CD4-positive, alpha-beta T cell treated with Interleukin-17A for 4 hours (primary cell): ENCODE results near the gene PLA2G15.
"Not testable (repeated sequence)": the region's sequence is repeated elsewhere in the genome, so short reads cannot be mapped to it uniquely, and the experiment has no call there.

Source experiments
- DNase-seq: peaks from one replicate; pipeline ENCODE4 v3.0.0-alpha.2; 2020; ENCODE audit warnings: mixed read lengths

Gene PLA2G15

GRCh38 chr16:68281368-68282063 lies 36.3 kb downstream of the PLA2G15 start:
- DNase-seq = peak; percentile 62

GRCh38 chr16:68282064-68282452 lies 36.9 kb downstream of the PLA2G15 start:
- no peak for DNase-seq

GRCh38 chr16:68283346-68283745 lies 38.2 kb downstream of the PLA2G15 start:
- DNase-seq = no peak

DNA sequence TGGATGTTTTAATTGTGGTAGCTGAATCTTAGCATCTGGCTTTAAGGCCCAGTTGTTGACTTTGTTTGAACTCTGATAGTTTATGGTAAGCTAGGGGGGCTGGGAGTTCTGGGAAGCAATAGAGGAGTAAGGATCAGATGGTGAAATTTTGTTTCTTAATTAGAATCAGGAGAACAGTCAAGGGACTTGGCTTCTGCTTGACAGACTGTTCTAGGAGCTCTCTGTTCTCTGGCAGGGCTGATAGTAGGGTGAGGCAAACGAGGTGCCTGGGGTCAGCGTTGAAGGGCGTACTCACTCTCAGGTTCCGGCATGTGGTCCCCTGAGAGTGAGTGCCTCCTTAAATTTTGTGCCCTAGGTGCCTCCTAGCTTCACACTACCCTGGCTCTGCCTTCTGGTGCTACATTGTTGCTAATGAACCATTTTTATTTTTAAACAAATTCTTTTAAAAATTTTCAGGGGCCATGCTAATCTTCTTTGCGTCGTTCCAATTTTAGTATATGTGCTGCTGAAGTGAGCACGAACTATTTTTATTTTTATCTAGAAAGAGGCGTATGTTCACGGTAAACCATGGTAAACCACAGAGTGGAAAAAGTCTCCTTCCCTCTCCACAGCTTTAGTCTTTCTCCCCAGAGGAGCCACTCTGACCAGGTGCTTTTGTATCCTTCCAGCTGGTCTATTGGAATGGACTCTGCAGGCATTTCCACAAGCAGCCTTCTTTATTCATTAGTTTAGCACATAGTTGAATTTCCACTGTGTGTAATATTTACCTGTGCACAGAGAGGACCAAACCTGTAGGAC lies 38.8 kb downstream of the PLA2G15 start:
- peak; percentile 36 for DNase-seq

DNA sequence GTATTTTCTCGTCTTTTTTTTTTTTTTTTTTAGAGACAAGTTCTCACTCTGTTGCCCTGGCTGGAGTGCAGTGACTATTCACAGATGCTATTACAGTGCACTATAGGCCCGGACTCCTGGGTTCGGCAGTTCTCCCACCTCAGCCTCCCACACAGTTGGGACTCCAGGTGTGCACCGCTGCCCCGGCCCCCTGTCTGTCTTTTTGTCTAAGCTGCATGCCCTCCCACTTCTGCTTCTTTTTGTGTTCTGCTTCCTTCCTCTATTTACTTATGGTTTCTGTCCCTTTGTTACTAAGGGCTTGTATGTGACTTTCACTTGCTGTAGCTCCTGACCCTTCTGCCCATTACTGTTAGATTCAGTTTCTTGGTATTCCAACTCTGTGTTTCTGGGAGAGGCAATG lies 39.7 kb downstream of the PLA2G15 start:
- peak; percentile 40 for DNase-seq

DNA sequence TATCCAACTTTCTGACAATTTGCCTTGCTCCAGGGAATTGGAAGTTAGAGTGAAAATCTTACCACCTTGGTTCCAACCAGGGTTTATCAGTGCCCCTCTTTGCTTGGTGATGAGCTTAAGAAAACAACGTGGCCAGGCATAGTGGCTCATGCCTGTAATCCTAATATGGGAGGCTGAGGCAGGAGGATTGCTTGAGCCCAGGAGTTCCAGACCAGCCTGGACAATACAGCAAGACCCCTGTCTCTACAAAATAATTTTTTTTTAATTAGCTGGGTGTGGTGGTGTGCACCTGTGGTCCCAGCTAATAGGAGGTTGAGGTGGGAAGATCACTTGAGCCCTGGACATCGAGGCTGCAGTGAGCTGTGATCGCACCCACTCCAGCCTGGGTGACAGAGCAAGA lies 40.5 kb downstream of the PLA2G15 start:
- no peak for DNase-seq

- DNase-seq = peak; percentile 64
Measured at GRCh38 chr16:68286153-68287074, 41.2 kb downstream of the PLA2G15 start.

DNA sequence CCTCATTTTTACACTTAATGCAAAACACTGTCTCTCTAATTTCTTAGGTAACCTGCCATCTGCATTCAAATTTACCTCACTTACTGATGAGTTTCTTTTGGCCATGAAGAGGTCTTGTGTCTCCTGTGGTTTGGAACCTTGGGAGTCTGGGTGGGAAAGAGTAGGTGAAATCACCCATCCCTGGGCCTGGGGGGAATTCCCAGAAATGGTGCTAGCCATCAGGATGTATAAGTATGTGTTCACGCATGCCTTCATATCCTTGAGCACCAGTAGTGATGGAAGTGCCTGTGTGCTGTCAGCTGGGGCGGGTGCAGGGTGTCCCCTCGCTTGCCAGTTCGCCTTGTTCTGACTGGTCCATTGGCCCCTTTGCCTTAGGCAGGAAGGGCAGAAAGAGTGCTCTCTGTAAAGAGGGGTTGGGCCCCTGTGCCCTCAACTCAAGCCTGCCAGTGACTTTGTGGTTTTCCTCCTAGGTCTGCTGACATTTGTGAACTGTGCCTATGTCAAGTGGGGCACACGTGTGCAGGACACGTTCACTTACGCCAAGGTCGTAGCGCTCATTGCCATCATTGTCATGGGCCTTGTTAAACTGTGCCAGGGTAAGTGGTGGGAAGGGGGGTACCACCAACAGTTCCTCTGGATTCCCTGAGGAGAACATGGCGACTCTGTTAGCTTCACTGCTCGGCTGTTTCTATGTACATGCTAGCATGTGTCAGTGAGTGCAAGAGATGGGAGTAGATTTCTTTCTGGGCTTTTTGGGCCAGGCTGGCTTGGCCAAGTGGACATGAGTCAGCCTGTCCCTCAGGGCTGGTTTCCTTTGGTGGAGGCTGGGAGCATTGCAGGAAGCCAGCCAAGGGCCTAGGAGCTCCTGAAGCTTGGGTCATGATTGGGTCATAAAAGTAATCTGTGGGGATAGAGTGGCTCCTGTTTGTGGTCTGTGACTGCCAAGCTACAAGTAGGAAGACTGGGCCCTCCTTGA lies 42.4 kb downstream of the PLA2G15 start:
- peak; percentile 72 for DNase-seq

DNA sequence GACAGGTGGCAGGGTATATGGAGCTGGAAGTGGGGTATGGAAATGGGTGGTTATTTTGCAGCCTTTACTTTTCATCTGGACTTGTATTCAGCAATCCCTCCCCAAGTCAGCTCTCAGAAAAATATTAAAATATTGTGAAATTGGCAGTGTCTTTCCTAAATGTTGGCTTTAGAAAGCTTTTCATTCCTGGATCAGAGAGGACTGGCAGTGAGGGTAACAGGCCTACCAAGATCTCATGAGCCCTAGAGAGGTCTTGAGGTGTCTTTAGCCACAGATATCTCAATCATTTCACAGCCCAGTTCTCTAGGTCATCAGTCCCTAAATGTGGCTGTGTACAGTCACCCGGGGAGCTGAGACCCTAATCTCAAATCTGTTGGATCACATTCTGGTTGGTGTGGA lies 43.1 kb downstream of the PLA2G15 start:
- DNase-seq = no peak

- DNase-seq = not testable (repeated sequence)
Measured at GRCh38 chr16:68288796-68289195, 43.6 kb downstream of the PLA2G15 start.

DNA sequence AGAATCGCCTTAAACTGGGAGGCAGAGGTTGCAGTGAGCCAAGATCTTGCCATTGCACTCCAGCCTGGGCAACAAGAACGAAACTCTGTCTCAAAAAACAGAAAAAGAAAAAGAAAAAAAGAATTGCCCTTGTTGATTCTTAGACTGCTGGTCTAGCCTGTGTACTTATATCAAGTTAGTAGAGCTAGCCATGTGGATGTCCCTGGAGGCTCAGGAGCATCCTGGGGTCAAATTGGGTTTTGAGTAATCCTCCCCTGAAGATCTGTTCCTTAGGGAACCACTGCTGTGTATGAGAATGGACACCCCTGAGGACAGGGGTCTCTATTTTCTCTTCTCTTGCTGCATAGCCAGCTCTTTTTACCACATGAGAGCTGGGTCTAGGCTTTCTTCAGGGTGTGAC lies 44.0 kb downstream of the PLA2G15 start:
- no peak for DNase-seq

- DNase-seq = peak; percentile 58
Measured at GRCh38 chr16:68289621-68290329, 44.6 kb downstream of the PLA2G15 start.

DNA sequence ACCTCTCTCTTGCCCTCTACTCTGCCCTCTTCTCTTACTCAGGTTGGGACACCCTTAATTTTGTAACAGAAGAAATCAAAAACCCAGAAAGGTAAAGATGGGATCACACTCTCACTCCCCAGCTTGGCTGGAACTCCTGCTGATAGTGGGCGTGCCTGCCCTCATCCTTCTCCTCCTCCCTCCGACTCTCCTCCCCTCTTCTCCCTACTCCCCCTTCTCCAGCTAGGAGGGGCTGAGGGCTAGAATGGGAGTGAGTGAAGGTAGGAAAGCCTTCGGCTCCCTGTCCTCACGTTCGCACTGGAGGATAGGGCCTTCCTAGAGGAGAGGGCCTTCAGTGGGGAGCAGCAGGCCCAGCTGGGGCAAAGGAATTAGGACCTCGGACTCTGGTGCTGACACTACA lies 45.3 kb downstream of the PLA2G15 start:
- DNase-seq = no peak

- no peak for DNase-seq
Measured at GRCh38 chr16:68291227-68291626, 46.1 kb downstream of the PLA2G15 start.

GRCh38 chr16:68292425-68292824 lies 47.3 kb downstream of the PLA2G15 start:
- no peak for DNase-seq

- DNase-seq = no peak
Measured at GRCh38 chr16:68296291-68296690, 51.1 kb downstream of the PLA2G15 start.

DNA sequence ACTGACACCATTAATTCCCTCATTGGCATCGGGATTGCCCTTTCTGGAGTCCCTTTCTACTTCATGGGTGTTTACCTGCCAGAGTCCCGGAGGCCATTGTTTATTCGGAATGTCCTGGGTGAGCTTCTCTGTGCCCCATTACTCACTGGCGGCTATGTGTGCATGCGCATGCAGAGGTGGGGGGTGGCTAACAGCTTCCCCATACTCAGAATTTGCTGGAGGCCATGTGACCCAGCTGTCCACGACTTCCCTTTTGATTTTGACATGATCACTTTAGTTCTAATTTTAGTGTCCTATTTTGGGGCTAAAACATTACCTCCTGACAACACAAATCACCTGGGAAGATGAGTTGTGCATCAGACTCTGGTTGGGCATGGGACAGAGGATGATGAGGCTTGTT lies 51.5 kb downstream of the PLA2G15 start:
- no peak for DNase-seq

DNA sequence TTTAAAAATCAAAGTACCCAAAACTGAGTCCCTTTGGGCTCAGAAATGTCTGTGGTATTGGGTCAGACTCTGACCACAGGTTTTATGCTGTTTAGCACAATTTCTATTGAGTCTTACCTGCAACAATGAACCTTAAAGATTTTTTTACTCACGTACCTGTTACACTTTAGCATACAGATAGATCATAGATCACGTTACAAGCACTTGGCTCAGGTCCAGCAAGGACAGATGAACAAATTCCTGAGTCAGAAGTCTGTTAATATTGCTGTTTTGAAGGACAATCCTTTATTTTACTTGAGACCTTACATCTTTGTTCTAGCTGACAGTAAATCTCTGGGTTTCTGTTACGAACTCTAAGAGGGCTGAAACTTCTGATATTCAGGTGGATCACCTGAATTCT lies 52.7 kb downstream of the PLA2G15 start:
- no peak for DNase-seq

DNA sequence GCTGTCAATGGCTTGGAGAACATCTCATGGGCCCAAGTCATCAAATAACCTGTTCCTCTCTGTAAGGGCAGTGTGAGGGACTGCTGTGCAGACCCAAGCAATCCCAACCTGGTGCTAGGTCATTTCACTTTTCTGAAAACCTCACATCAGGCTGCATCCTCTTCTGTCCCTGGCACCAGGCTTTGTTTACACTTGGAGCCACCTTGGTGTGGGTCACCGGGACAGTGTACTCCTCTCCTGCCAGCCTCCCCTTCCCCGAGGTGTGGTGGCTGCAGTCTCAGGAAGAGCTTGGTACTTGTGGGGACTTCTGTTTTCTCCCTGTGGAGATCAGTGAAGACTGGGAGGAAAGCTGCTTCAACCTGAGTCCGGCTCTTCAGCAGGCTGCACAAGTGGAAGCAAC lies 53.1 kb downstream of the PLA2G15 start:
- no peak for DNase-seq

GRCh38 chr16:68298907-68299561 lies 53.9 kb downstream of the PLA2G15 start:
- DNase-seq = no peak
